K562 (cell line): ENCODE results near the gene GNAL. TPM values are rescaled to one million over a fixed set of nuclear protein-coding genes. Genes with fewer than 3 reads are reported as not detected.

Source experiments
- FOXA3 ChIP-seq, 2 experiments: fragments of 450-650 bp in 1 of 2; sonication (generic) in 1 of 2; formaldehyde crosslinking; IDR thresholded peaks in 1 of 2; conservative IDR thresholded peaks in 1 of 2; 2 replicates each; pipeline versions ENCODE4 v1.4.0 to v1.8.0; 2020 to 2022; ENCODE audit warnings: mild to moderate bottlenecking in 2 of 2, missing genetic modification reagents in 1 of 2
- JUND ChIP-seq, 2 experiments: IDR thresholded peaks; 2 replicates in 1 of 2; 3 replicates in 1 of 2; pipeline ENCODE4 v1.6.1; 2011; ENCODE audit warnings: borderline replicate concordance in 2 of 2, low read depth in 2 of 2, low read length in 2 of 2, improper control_type of control experiment in 1 of 2, missing biosample characterization in 1 of 2, missing genetic modification characterization in 1 of 2, missing genetic modification reagents in 1 of 2
- MCM7 ChIP-seq, 2 experiments: fragments of 450-650 bp; IDR thresholded peaks; 2 replicates each; pipeline ENCODE4 v1.6.1; 2016 to 2018
- NCOA2 ChIP-seq, 2 experiments: fragments of 450-650 bp; IDR thresholded peaks; 2 replicates each; pipeline ENCODE4 v1.6.1; 2018; ENCODE audit warnings: mild to moderate bottlenecking in 2 of 2, moderate library complexity in 1 of 2; ENCODE audit not compliant: partially characterized antibody in 2 of 2
- RFX7 ChIP-seq: fragments of 250-450 bp; sonication (Bioruptor Pico); IDR thresholded peaks from 2 replicates; pipeline ENCODE4 v1.5.1; 2021; ENCODE audit warnings: mild to moderate bottlenecking
- U2AF2 ChIP-seq: fragments of 200-400 bp; formaldehyde crosslinking; optimal IDR thresholded peaks from 2 replicates; pipeline ENCODE3; 2017; ENCODE audit warnings: low read depth, mild to moderate bottlenecking, low read length
- polyA plus RNA-seq, 8 experiments: library from polyadenylated mRNA; depleted of rRNA in 4 of 8; stranded (reverse) in 5 of 8; unstranded in 3 of 8; fragments of >200 nt; fragmentation: Nextera tagmentation in 2 of 8; fragmentation: Illumina TruSeq in 1 of 8; extraction: Ambion mirVana in 2 of 8; extraction: Trizol in 1 of 8; gene quantifications; 2 replicates each; pipeline versions ENCODE4 v1.2.1 to v1.2.3, GENCODE V29; 2011 to 2014; ENCODE audit warnings: inconsistent platforms in 1 of 8, missing spikeins in 1 of 8
- total RNA-seq, 7 experiments: library from RNA; depleted of rRNA in 6 of 7; stranded (reverse); fragments of >200 nt in 6 of 7; fragmentation: Illumina TruSeq in 2 of 7; extraction: Trizol in 2 of 7; gene quantifications; 2 replicates each; pipeline versions ENCODE4 v1.2.1 to v1.2.3, GENCODE V29; 2011 to 2021; ENCODE audit warnings: low replicate concordance in 1 of 7
- TF ChIP-seq, protein P1 (sequence below): fragments of 250-450 bp; sonication (Bioruptor Pico); IDR thresholded peaks from 2 replicates; pipeline ENCODE4 v1.4.0; 2020; ENCODE audit warnings: borderline replicate concordance
- TF ChIP-seq, protein P2 (sequence below): fragments of 250-450 bp; sonication (Bioruptor Pico); IDR thresholded peaks from 2 replicates; pipeline ENCODE4 v1.5.0; 2021; ENCODE audit warnings: mild to moderate bottlenecking, moderate library complexity
- TF ChIP-seq, protein P3 (sequence below): conservative IDR thresholded peaks from 2 replicates; pipeline ENCODE4 v1.6.1; 2011; ENCODE audit warnings: low read depth, mild to moderate bottlenecking, low read length; ENCODE audit not compliant: control insufficient read depth
- TF ChIP-seq, protein P4 (sequence below): sonication (generic); formaldehyde crosslinking; IDR thresholded peaks from 2 replicates; pipeline ENCODE4 v1.8.1; 2022; ENCODE audit warnings: missing genetic modification reagents

Gene GNAL
- total and polyA plus RNA-seq, 9 of the 15 experiments (the other 6 are each of a cell fraction or from before 2014, with no cell fraction given) = under 0.01 to 0.10 (median 0.01) TPM; not detected in 5

DNA sequence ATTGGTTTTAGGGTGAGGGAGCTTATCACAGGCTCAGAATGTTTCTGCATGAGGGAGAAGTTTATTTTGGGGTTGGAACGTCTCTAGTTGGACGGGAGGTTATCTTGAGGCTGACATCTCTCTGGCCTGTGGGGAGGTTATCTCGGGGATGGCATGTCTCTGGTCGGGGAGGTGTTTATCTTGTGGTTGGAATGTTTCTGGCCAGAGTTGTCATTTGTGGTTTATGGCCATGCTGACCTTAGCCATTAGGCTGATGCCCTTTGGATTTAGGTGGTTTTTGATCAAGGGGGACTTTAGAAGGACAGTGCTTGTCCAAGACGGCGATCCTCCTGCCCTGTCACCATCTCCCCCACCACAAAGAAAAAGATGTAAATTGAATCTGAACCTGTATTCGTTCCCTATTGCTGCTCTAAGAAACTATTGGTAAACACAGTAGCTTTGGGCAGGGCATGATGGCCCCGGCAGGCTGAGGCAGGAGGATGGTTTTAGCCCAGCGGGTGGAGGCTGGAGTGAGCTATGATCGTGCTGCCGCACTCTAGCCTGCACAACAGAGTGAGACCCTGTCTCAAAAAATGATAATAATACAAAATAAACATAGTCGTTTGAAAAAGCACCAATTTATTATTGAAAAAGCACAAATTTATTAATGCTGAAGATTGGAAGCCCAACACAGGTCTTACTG is 236.9 kb downstream of the GNAL start (continued):
- TF ChIP-seq, protein P1, sequence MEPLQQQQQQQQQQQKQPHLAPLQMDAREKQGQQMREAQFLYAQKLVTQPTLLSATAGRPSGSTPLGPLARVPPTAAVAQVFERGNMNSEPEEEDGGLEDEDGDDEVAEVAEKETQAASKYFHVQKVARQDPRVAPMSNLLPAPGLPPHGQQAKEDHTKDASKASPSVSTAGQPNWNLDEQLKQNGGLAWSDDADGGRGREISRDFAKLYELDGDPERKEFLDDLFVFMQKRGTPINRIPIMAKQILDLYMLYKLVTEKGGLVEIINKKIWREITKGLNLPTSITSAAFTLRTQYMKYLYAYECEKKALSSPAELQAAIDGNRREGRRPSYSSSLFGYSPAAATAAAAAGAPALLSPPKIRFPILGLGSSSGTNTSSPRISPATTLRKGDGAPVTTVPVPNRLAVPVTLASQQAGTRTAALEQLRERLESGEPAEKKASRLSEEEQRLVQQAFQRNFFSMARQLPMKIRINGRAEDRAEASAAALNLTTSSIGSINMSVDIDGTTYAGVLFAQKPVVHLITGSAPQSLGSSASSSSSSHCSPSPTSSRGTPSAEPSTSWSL (CRISPR knock-in tag) = no peak
- TF ChIP-seq RFX7 (CRISPR knock-in tag) (no peak), JUND (IDR thresholded peaks at IDR 0.05; ENCODE audit: borderline replicate concordance, low read depth, low read length) (peak; percentile 67), JUND (tag; IDR thresholded peaks at IDR 0.05; ENCODE audit: borderline replicate concordance, low read depth, low read length) (peak; percentile 46; the same call in 1 of the 3 replicates), U2AF2 (no peak), FOXA3 (CRISPR knock-in tag; conservative IDR thresholded peaks at IDR 0.05 in 1 of 2, IDR thresholded peaks at IDR 0.05 in 1 of 2) (peak; percentile 36 to 95; a peak in 2 of 4 replicates), MCM7 (IDR thresholded peaks at IDR 0.05) (0 out of 4 replicates have a peak, but pooled peaks of 1 of the 2 experiments have one; percentile 44), NCOA2 (IDR thresholded peaks at IDR 0.05; ENCODE audit: partially characterized antibody in 2 of 2) (peak in 1 of 2 experiments; percentile 66)
- TF ChIP-seq, protein P2, sequence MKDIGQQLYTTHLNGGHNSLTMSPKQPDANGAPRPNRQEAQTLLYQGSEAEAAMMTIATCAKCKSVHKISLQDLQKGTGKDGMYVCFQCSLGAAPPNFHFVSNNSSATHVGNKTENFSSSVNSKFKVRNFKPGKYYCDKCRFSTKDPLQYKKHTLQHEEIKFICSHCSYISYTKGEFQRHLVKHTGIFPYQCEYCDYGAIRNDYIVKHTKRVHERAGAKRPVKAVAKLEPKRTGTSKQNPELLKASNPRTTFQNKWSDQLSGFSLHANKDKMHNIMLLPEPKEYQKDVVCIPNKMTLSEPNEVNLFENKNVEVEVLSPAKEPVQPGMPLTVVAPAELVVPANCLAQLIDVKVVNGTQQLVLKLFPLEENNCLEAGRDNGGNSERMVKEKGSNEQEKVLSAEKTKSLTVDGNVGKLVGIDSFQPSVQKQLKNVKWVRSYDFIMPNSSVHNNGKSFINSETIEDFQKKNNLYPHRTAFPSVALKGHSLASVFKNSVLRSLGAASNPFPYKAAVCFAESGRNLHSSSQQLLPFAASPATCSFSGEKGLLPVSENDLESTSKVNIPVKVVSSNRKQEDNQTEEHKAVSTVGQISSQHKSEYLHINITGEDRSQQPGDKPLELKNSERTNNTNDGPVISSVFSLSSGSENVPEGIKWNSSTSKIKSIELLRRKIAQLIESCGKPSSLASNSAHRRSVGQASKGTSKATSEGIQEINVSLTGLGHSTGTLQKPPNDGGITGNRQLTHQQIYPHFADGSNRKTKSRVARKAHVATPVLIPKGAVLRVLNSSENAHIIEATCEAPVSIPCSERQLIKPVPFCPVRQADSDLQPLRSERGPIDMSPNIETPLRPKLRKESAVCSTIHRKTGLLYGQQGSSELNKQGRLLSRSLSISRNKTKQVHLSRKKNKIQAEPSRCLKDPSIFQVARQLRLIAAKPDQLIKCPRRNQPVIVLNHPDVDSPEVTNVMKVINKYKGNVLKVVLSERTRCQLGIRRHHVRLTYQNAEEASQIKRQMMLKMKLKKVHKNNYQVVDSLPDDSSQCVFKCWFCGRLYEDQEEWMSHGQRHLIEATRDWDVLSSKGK (CRISPR knock-in tag) = no peak
- TF ChIP-seq, protein P3, sequence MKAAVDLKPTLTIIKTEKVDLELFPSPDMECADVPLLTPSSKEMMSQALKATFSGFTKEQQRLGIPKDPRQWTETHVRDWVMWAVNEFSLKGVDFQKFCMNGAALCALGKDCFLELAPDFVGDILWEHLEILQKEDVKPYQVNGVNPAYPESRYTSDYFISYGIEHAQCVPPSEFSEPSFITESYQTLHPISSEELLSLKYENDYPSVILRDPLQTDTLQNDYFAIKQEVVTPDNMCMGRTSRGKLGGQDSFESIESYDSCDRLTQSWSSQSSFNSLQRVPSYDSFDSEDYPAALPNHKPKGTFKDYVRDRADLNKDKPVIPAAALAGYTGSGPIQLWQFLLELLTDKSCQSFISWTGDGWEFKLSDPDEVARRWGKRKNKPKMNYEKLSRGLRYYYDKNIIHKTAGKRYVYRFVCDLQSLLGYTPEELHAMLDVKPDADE = no peak
- TF ChIP-seq, protein P4, sequence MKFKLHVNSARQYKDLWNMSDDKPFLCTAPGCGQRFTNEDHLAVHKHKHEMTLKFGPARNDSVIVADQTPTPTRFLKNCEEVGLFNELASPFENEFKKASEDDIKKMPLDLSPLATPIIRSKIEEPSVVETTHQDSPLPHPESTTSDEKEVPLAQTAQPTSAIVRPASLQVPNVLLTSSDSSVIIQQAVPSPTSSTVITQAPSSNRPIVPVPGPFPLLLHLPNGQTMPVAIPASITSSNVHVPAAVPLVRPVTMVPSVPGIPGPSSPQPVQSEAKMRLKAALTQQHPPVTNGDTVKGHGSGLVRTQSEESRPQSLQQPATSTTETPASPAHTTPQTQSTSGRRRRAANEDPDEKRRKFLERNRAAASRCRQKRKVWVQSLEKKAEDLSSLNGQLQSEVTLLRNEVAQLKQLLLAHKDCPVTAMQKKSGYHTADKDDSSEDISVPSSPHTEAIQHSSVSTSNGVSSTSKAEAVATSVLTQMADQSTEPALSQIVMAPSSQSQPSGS (CRISPR knock-in tag) = no peak
